ENCODE results near the gene FURIN.

- TF ChIP-seq GATA2 (IDR thresholded peaks at IDR 0.05; ENCODE audit: low read depth, low read length) (no peak), GATA3 (IDR thresholded peaks at IDR 0.05; ENCODE audit: low read depth, low read length) (no peak)
Measured at GRCh38 chr15:90909976-90910375, 41.6 kb downstream of the FURIN start.

Measured in SH-SY5Y (cell line).